Mesothelial cell of epicardium (in vitro differentiated cells): ENCODE results near the gene POLR3G. TPM values are rescaled to one million over a fixed set of nuclear protein-coding genes. Genes with fewer than 3 reads are reported as not detected.

Source experiments
- DNase-seq, 2 experiments: peaks; one replicate each; pipeline ENCODE4 v3.0.0; 2021; ENCODE audit warnings: low spot score in 2 of 2; ENCODE audit not compliant: unreplicated experiment in 2 of 2
- H3K27ac Mint-ChIP-seq: 2 replicates; pipeline ENCODE4 v1.8.0; 2021; ENCODE audit warnings: mixed read lengths
- H3K27me3 Mint-ChIP-seq: 2 replicates; pipeline ENCODE4 v1.8.0; 2021; ENCODE audit warnings: low read depth, mixed read lengths
- H3K36me3 Mint-ChIP-seq: 2 replicates; pipeline ENCODE4 v1.8.0; 2021; ENCODE audit warnings: mixed read lengths
- H3K4me1 Mint-ChIP-seq: 2 replicates; pipeline ENCODE4 v1.8.0; 2021; ENCODE audit warnings: mixed read lengths
- H3K4me3 Mint-ChIP-seq: 2 replicates; pipeline ENCODE4 v1.8.0; 2021; ENCODE audit warnings: mild to moderate bottlenecking, moderate library complexity, mixed read lengths
- H3K9me3 Mint-ChIP-seq: 2 replicates; pipeline ENCODE4 v1.8.0; 2021; ENCODE audit warnings: mixed read lengths
- CTCF ChIP-seq: fragments of 200-600 bp; sonication (generic); IDR thresholded peaks from one replicate; pipeline ENCODE4 v1.5.0; 2021; ENCODE audit warnings: antibody characterized with exemption; ENCODE audit not compliant: unreplicated experiment
- total RNA-seq: library from RNA; stranded (reverse); gene quantifications from 3 replicates; pipeline ENCODE4 v1.2.1, GENCODE V29; 2021

The POLR3G gene
- total RNA-seq, 1 donor from 2014 or later, result 2.1 TPM

DNA sequence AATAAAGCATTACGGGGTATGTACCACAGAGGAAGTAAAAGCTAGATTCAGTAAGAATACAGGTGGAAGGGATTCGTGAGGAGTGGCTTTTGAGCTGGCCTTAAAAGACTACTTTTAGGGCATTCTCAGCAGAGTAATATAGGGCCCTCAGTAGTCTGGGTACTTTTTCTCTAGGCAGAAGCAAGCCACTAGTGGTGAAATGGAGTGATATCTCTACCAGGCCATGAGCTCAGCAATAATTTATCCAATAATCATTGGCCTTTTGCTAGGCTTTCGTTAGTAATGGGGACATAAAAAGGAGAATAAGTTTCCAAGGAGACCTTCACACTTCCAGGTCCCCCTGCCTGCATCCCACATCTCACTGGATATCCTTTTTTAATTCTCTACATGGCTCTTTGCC lies 1.7 kb downstream of the POLR3G start:
- TF ChIP-seq CTCF, result no peak
- Mint-ChIP-seq H3K4me1 (peaks cover 18% of the 10 kb centered on the region), H3K4me3 (no peak overlapping the region), H3K27ac (no peak overlapping the region), H3K27me3 (peaks cover 5% of the 10 kb centered on the region), H3K9me3 (no peaks in the 10 kb centered on the region), H3K36me3 (no peaks in the 10 kb centered on the region)
- no peak for DNase-seq

GRCh38 chr5:90477073-90477472 lies 2.4 kb downstream of the POLR3G start:
- no peak overlapping the region for H3K4me3 Mint-ChIP-seq
- H3K27ac Mint-ChIP-seq, result no peak overlapping the region

DNA sequence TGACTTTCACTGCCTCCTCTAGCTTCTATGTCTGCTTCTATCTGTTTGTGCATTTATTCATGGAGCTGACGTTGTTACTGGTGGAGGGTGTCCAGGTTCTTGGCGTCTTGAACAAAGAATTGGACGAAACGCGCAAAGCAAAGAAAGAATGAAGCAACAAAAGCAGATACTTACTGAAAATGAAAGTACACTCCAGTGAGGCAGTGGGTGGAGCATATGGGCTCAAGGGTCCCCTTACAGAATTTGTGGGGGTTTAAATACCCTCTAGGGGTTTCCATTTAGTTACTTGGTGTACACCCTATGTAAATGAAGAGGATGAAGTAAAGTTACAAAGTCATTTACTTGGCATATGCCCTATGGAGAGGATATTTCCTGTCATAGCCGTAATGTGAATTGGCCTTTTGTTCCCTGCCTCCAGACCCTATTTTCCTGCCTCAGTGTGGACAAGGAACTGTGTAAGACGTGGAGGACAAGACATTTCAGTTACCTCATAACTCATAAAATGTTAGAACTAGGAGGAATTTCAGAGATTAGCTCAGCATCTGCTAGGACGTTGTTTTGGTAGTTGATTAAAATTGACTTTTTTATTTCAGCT lies 3.1 kb downstream of the POLR3G start:
- no peak for DNase-seq
- H3K27ac Mint-ChIP-seq, result no peak overlapping the region
- peaks cover 5% of the 10 kb centered on the region for H3K27me3 Mint-ChIP-seq
- H3K4me1 Mint-ChIP-seq, result peaks cover 15% of the 10 kb centered on the region
- no peaks in the 10 kb centered on the region for H3K36me3 Mint-ChIP-seq
- no peaks in the 10 kb centered on the region for H3K9me3 Mint-ChIP-seq
- H3K4me3 Mint-ChIP-seq, result no peak overlapping the region
- TF ChIP-seq CTCF, result no peak

More at GRCh38 chr5:90477073-90477472, 2.4 kb downstream of the POLR3G start:
- Mint-ChIP-seq H3K9me3 (no peaks in the 10 kb centered on the region), H3K27me3 (peaks cover 5% of the 10 kb centered on the region), H3K4me1 (peaks cover 18% of the 10 kb centered on the region), H3K36me3 (no peaks in the 10 kb centered on the region)
- no peak for DNase-seq
- TF ChIP-seq CTCF, result no peak

DNA sequence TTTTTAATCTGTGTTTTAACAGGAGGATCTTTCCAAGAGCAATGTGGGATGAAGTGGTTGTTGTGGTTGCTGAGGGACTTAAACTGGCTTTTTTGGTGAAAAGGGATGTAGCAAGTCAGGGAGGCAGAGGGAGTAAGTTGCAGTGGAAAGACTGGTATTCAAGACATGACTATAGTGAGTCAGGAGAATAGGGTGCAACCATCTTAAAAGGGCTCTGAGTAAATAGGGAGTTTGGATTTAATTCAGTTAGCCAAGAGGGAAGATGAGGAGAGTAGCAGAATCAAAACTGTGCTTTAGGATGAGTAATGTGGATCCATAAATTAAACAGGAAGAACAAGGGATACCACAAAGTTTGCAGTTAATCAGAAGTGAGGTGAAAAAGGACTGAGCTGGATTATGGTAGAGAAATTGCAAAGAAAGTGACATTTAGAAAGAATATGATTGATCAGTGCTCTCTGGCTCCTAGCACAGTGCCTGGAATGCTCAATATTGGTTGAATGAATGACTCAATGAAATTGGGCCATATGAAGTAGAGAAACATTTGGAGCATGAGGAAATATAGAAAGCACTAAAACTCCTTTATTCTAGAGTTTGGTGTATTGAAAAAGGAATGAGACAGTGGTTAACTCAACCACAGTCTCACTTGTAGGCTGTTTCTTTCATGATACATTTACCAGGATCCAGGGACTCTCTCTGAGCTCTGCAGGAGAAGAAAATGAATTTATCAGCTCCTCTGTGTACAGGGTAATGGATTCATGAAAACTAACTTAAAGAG lies 5.1 kb downstream of the POLR3G start:
- H3K36me3 Mint-ChIP-seq, result no peaks in the 10 kb centered on the region
- H3K4me1 Mint-ChIP-seq, result peaks cover 10% of the 10 kb centered on the region
- TF ChIP-seq CTCF, result no peak
- no peak overlapping the region for H3K4me3 Mint-ChIP-seq
- no peak overlapping the region for H3K27ac Mint-ChIP-seq
- DNase-seq, result no peak
- peaks cover 3% of the 10 kb centered on the region for H3K27me3 Mint-ChIP-seq
- H3K9me3 Mint-ChIP-seq, result no peaks in the 10 kb centered on the region

GRCh38 chr5:90480699-90481098 lies 6.0 kb downstream of the POLR3G start:
- Mint-ChIP-seq H3K4me3 (no peak overlapping the region), H3K4me1 (peaks cover 8% of the 10 kb centered on the region), H3K9me3 (no peaks in the 10 kb centered on the region), H3K27me3 (peaks cover 1% of the 10 kb centered on the region), H3K36me3 (no peaks in the 10 kb centered on the region), H3K27ac (no peak overlapping the region)
- no peak for TF ChIP-seq CTCF
- no peak for DNase-seq
